ENCODE measurements around the gene TSPAN18. TPM values are rescaled to one million over a fixed set of nuclear protein-coding genes. Genes with fewer than 3 reads are reported as not detected.
A peak's percentile ranks its signal among the peaks of the same experiment; 100 is the strongest.

Gene TSPAN18
- total and polyA plus RNA-seq, 2 of the 4 experiments (the other 2 are of a cell fraction) = 0.36 to 1.1 TPM

GRCh38 chr11:44695169-44695833, 31.5 kb upstream of the TSPAN18 start:
- peak overlapping the region; percentile 45 for H2AFZ ChIP-seq (replicated peaks; ENCODE audit: low read length, poor library complexity)
- no peak overlapping the region for H2BK5ac ChIP-seq (ENCODE audit: low read depth, low read length, poor library complexity, severe bottlenecking)
- no peak overlapping the region for H3K18ac ChIP-seq (ENCODE audit: low read depth, low read length)
- no peak overlapping the region for H2BK120ac ChIP-seq (ENCODE audit: low read depth, low read length)
- H3K27me3 ChIP-seq (ENCODE audit: control insufficient read depth, insufficient read depth, low read length) = peaks cover 25% of the 10 kb centered on the region
- no peaks in the 10 kb centered on the region for H4K20me1 ChIP-seq (ENCODE audit: insufficient read depth, low read length)
- H3K79me1 ChIP-seq (ENCODE audit: low read depth in 1 of 2, low read length in 2 of 2) = no peaks in the 10 kb centered on the region
- H2BK15ac ChIP-seq (ENCODE audit: low read depth, low read length) = no peak overlapping the region
- BruUV-seq (replicated peaks) = no TSS peak
- H3K56ac ChIP-seq (ENCODE audit: extremely low read depth, insufficient read depth, low read length) = no peak overlapping the region
- H4K5ac ChIP-seq (ENCODE audit: low read depth, low read length) = no peak overlapping the region
- DNase-seq = no peak
- no peaks in the 10 kb centered on the region for H3K9me1 ChIP-seq (ENCODE audit: insufficient read depth, low read length)
- ATAC-seq (ENCODE audit: low read depth) = no peak
- no CpG with 5 or more reads among the region's 4 CpGs for WGBS, 2 experiments (ENCODE audit: extremely low coverage in 2 of 2, insufficient read length in 1 of 2)
- H3K27ac ChIP-seq (ENCODE audit: insufficient read depth, low read length) = no peak overlapping the region
- H3K9me3 ChIP-seq (ENCODE audit: control insufficient read depth, insufficient read depth, low read length) = no peaks in the 10 kb centered on the region
- no peak overlapping the region for H2BK20ac ChIP-seq (ENCODE audit: low read depth, low read length)
- no peak overlapping the region for H2AK5ac ChIP-seq (ENCODE audit: low read depth, low read length)
- intact Hi-C loops (cut with micrococcal nuclease) = no loop called here
- H2AK9ac ChIP-seq (replicated peaks; ENCODE audit: low read depth, low read length, poor library complexity) = no peak overlapping the region
- no peak overlapping the region for H4K8ac ChIP-seq (ENCODE audit: low read depth in 2 of 2, low read length in 2 of 2)
- in situ Hi-C loops (cut with MboI; ENCODE audit: low sequenced_read_pairs) = loop anchor here (25.0 kb wide), 1 partner anchor 592 kb away; the partner anchor contains the start of gene SYT13
- POLR2A ChIA-PET (ENCODE audit: unreplicated experiment) = no interaction called here
- H3K23ac ChIP-seq (ENCODE audit: low read depth, low read length) = no peak overlapping the region
- CTCF ChIA-PET = no interaction called here
- TF ChIP-seq CEBPB (IDR thresholded peaks at IDR 0.05; ENCODE audit: low read depth, low read length) = no peak
- 0 out of 2 replicates have a peak, but pooled peaks have one; percentile 37 for TF ChIP-seq USF2 (IDR thresholded peaks at IDR 0.05; ENCODE audit: low read depth, low read length)
- no peak overlapping the region for H3K14ac ChIP-seq (replicated peaks; ENCODE audit: low read depth, low read length)
- H3K4ac ChIP-seq (ENCODE audit: low read depth, low read length) = no peak overlapping the region
- H3K4me1 ChIP-seq (ENCODE audit: control insufficient read depth, insufficient read depth, low read length) = no peaks in the 10 kb centered on the region
- no peaks in the 10 kb centered on the region for H3K36me3 ChIP-seq (ENCODE audit: control insufficient read depth, insufficient read depth, low read length)
- no peak overlapping the region for H4K91ac ChIP-seq (ENCODE audit: insufficient read depth, low read depth, low read length)
- no peak overlapping the region for H3K4me2 ChIP-seq (ENCODE audit: low read depth, low read length)
- no peak overlapping the region for H3K9ac ChIP-seq (ENCODE audit: low read depth, low read length)
- dilution Hi-C loops (cut with HindIII; ENCODE audit: low sequenced_read_pairs, unreplicated experiment) = no loop called here
- no peak overlapping the region for H3K4me3 ChIP-seq (ENCODE audit: insufficient read depth, low read depth, low read length)

Data from IMR-90 (cell line).